22Rv1 (cell line): Measurements from ENCODE around the gene IL19.

Experiments used
- H3K27ac ChIP-seq: fragments of 450-650 bp; 2 replicates; pipeline ENCODE4 v1.5.1; 2017
- ZFX ChIP-seq: fragments of 450-650 bp; IDR thresholded peaks from 2 replicates; pipeline ENCODE4 v1.6.1; 2017; ENCODE audit warnings: antibody characterized with exemption, borderline replicate concordance
- TF ChIP-seq, protein P1 (sequence below): fragments of 450-650 bp; IDR thresholded peaks from 2 replicates; pipeline ENCODE4 v1.5.1; 2017; ENCODE audit warnings: mild to moderate bottlenecking

The IL19 gene

DNA sequence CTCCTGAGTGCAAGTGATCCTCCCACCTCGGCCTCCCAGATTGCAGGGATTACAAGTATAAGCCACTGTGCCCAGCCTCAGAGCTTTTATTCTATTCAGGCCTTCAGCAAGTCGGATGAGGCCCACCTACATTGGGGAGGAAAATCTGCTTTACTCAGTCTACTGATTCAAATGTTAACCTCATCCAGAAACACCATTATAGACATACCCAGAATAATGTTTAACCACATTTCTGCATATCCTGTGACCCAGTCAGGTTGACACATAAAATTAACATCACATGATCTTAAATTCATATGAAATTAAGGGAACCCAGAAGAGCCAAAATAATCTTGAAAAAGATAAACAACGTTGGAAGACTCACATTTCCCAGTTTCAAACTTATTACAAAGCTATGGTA is 109.7 kb downstream of the IL19 start:
- H3K27ac ChIP-seq: no peak overlapping the region
- TF ChIP-seq, protein P1, sequence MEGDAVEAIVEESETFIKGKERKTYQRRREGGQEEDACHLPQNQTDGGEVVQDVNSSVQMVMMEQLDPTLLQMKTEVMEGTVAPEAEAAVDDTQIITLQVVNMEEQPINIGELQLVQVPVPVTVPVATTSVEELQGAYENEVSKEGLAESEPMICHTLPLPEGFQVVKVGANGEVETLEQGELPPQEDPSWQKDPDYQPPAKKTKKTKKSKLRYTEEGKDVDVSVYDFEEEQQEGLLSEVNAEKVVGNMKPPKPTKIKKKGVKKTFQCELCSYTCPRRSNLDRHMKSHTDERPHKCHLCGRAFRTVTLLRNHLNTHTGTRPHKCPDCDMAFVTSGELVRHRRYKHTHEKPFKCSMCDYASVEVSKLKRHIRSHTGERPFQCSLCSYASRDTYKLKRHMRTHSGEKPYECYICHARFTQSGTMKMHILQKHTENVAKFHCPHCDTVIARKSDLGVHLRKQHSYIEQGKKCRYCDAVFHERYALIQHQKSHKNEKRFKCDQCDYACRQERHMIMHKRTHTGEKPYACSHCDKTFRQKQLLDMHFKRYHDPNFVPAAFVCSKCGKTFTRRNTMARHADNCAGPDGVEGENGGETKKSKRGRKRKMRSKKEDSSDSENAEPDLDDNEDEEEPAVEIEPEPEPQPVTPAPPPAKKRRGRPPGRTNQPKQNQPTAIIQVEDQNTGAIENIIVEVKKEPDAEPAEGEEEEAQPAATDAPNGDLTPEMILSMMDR: no peak
- no peak for TF ChIP-seq ZFX

DNA sequence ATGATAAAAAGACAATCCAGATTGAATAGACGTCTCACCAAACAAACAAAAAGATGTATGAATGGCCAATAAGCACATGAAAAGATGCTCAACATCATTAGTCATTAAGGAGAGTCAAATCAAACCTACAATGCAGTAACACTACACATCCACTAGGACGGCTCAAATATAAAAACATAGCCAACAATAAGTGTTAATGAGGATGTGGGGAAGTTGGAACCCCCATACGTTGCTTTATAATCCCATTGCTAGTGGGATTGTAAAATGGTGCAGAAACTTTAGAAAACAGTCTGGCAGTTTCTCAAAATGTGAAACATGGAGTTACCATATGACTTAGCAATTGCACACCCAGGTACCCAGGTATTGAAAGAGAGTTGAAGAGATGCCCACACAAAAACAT is 112.0 kb downstream of the IL19 start:
- H3K27ac ChIP-seq: no peak overlapping the region

DNA sequence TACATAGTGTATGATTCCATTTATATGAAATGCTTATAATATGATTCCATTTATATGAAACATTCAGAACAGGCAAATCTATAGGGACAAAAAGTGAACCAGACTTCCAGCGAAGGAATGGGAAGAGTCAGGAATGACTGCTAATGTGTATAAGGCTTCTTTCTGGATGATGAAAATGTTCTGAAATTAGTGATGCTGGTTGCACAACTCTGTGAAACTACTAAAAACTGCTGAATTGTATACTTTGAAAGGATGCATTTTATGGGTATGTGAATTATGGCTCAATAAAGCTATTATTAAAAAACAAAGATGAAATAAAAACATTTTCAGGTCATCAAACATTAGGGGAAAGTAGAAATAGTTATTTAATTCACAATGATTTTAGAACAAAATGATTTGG is 112.6 kb downstream of the IL19 start:
- no peak overlapping the region for H3K27ac ChIP-seq
- TF ChIP-seq, protein P1: no peak
- no peak for TF ChIP-seq ZFX

More for the DNA sequence above, 112.0 kb downstream of the IL19 start:
- TF ChIP-seq, protein P1: peak; percentile 24
- TF ChIP-seq ZFX: no peak

DNA sequence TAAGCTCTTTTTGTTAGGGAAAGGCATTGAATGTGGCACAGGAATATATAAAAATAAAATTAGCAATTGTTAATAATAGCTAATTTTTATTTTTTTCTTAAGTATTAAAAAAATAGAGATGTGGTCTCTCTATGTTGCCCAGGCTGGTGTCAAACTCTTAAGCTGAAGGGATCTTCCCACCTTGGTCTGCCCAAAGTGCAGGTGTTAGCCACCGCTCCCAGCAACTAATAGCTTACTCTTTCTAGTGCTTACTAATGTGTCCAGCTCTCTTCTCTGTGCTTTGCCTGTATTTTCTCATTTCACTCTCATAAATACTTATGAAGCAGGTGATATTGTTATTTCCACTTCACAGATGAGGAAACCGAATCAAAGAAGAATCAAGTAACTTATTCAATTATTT is 113.3 kb downstream of the IL19 start:
- no peak overlapping the region for H3K27ac ChIP-seq
- TF ChIP-seq, protein P1: no peak
- no peak for TF ChIP-seq ZFX

DNA sequence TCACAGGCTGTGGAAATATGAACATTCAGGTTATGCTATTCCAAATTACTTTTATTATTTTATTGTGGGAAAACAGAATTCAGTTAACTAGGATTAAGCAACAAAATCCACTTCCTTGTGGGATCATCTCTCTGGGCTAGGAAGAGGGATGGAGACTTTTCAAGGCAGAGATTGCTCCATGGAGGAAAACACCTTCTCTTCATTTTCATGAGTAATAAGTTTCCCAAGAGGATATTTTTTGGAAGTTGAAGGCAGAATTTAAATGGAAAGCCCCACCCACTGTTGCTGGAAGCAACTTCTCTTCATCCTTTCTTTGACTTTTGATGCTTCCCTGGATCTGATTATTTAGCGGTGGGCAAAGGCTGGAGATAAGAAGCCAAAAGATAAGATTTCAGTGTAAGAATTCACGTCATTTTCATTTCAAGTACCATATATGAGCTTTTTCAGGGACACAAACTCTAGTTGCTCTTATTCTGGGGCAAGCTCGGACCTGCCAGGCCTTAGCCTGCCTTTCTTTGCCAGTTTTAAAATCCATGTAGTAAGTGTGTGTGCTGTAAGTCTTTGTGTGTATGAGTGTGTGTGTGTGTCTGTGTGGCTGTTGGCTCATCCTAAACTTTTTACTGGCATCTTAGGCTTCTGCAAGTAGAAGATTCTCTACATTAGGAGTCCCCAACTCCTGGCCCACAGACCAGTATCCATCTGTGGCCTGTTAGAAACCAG is 114.9 kb downstream of the IL19 start:
- TF ChIP-seq, protein P1: no peak
- no peak for TF ChIP-seq ZFX
- H3K27ac ChIP-seq: no peak overlapping the region

DNA sequence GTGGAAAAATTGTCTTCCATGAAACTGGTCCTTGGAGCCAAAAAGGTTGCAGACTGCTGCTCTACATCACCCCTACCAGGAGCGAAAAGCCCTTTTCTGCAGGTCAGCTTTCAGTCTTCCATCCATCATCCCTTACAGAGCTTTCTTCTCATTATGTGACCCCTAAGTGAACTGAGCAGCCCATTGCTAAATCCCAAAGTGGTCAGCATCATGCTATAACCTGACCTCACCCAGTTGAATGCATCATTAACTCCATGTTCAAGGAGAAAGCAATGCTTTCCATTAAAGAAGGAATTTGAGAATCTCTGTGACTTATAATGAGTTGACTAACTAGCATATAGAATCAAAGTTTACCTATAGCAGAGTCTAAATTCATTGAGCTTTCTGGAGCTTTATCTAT is 116.3 kb downstream of the IL19 start:
- TF ChIP-seq, protein P1: no peak
- TF ChIP-seq ZFX: no peak
- no peak overlapping the region for H3K27ac ChIP-seq

DNA sequence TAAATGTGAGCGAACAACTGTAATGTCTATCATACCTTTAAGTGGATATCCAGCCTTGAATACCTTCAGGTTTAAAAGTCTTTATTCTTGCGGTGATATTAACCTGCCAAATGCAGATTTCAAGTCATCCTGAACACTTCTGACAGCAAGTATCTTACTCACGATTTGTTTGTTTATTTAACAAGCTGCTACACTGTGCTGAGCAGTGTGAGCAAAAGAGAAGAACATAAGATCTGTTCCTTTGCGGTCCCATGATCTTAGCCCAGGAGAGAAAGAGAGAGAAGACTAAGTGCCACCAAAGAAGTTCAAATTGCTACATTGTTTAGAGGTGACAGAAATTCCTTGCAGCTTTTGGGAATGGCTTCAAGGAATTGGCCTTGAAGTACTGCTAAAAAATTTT is 117.1 kb downstream of the IL19 start:
- H3K27ac ChIP-seq: no peak overlapping the region
- TF ChIP-seq, protein P1: no peak
- no peak for TF ChIP-seq ZFX
